Muscle layer of duodenum (tissue), 2 donors: Measurements from ENCODE around the gene LOXHD1.

ENCODE experiments used
- H3K27ac ChIP-seq: one replicate; pipeline ENCODE4 v1.7.0; 2013; ENCODE audit warnings: mild to moderate bottlenecking, low read length
- H3K27me3 ChIP-seq: one replicate; pipeline ENCODE4 v1.7.0; 2013; ENCODE audit warnings: low read depth, mild to moderate bottlenecking, control low read depth, low read length
- H3K36me3 ChIP-seq, 2 donors: one replicate each; pipeline ENCODE4 v1.7.0; 2013; ENCODE audit warnings: low read length in 2 of 2, control low read depth in 1 of 2, mild to moderate bottlenecking in 1 of 2; ENCODE audit not compliant: insufficient read depth in 2 of 2, control insufficient read depth in 1 of 2
- H3K4me1 ChIP-seq, 2 donors: one replicate each; pipeline ENCODE4 v1.7.0; 2013; ENCODE audit warnings: low read length in 2 of 2, mild to moderate bottlenecking in 2 of 2, control low read depth in 1 of 2, moderate library complexity in 1 of 2; ENCODE audit not compliant: insufficient read depth in 2 of 2, control insufficient read depth in 1 of 2
- H3K4me3 ChIP-seq, 2 donors: one replicate each; pipeline ENCODE4 v1.7.0; 2013; ENCODE audit warnings: low read length in 2 of 2, low read depth in 1 of 2, mild to moderate bottlenecking in 1 of 2
- H3K9me3 ChIP-seq, 2 donors: one replicate each; pipeline ENCODE4 v1.7.0; 2013; ENCODE audit warnings: low read length in 2 of 2, control low read depth in 1 of 2, mild to moderate bottlenecking in 1 of 2; ENCODE audit not compliant: control insufficient read depth in 1 of 2
- donor health status: healthy.

LOXHD1 gene

GRCh38 chr18:46433121-46433826 lies 223.7 kb downstream of the LOXHD1 start:
- Histone ChIP-seq H3K27ac (no peak overlapping the region), H3K4me3 (no peak overlapping the region), H3K9me3 (no peaks in the 10 kb centered on the region), H3K4me1 (no peaks in the 10 kb centered on the region), H3K36me3 (no peaks in the 10 kb centered on the region), H3K27me3 (no peaks in the 10 kb centered on the region)

GRCh38 chr18:46431522-46432171 lies 225.4 kb downstream of the LOXHD1 start:
- Histone ChIP-seq H3K36me3 (no peaks in the 10 kb centered on the region), H3K9me3 (no peaks in the 10 kb centered on the region), H3K4me3 (no peak overlapping the region), H3K27ac (no peak overlapping the region), H3K4me1 (no peaks in the 10 kb centered on the region), H3K27me3 (no peaks in the 10 kb centered on the region)

- Histone ChIP-seq H3K27ac (no peak overlapping the region), H3K27me3 (no peaks in the 10 kb centered on the region), H3K9me3 (no peaks in the 10 kb centered on the region), H3K4me1 (no peaks in the 10 kb centered on the region), H3K36me3 (no peaks in the 10 kb centered on the region), H3K4me3 (no peak overlapping the region)
Observed at GRCh38 chr18:46429649-46430224, 227.3 kb downstream of the LOXHD1 start.

- Histone ChIP-seq H3K4me3 (no peak overlapping the region), H3K9me3 (no peaks in the 10 kb centered on the region), H3K27me3 (no peaks in the 10 kb centered on the region), H3K27ac (no peak overlapping the region), H3K36me3 (no peaks in the 10 kb centered on the region), H3K4me1 (no peaks in the 10 kb centered on the region)
Observed at GRCh38 chr18:46429130-46429529, 227.9 kb downstream of the LOXHD1 start.

GRCh38 chr18:46428368-46428767 lies 228.7 kb downstream of the LOXHD1 start:
- H3K4me1 ChIP-seq = no peaks in the 10 kb centered on the region
- H3K36me3 ChIP-seq = no peaks in the 10 kb centered on the region
- H3K27me3 ChIP-seq = no peaks in the 10 kb centered on the region
- no peaks in the 10 kb centered on the region for H3K9me3 ChIP-seq
- H3K27ac ChIP-seq = no peak overlapping the region
- H3K4me3 ChIP-seq = no peak overlapping the region

GRCh38 chr18:46427216-46427995 lies 229.6 kb downstream of the LOXHD1 start:
- Histone ChIP-seq H3K27ac (no peak overlapping the region), H3K27me3 (no peaks in the 10 kb centered on the region), H3K4me3 (no peak overlapping the region), H3K36me3 (no peaks in the 10 kb centered on the region), H3K4me1 (no peaks in the 10 kb centered on the region), H3K9me3 (no peaks in the 10 kb centered on the region)
